HG03565 (cell line): ENCODE measurements around the gene SMCO4.
A peak's percentile ranks its signal among the peaks of the same experiment; 100 is the strongest.

Experiments used
- ATAC-seq: cut with Tn5 transposase; IDR thresholded peaks from one replicate; pipeline ENCODE4 v1.9.1; 2021; ENCODE audit warnings: mild to moderate bottlenecking, moderate library complexity; ENCODE audit not compliant: unreplicated experiment

Gene SMCO4

GRCh38 chr11:93529707-93530467, 13.3 kb downstream of the SMCO4 start:
- ATAC-seq = peak; percentile 26

- ATAC-seq = no peak
Measured at GRCh38 chr11:93528757-93529645, 14.2 kb downstream of the SMCO4 start.

GRCh38 chr11:93528252-93528651, 14.9 kb downstream of the SMCO4 start:
- ATAC-seq = no peak

GRCh38 chr11:93526641-93527583, 16.3 kb downstream of the SMCO4 start:
- ATAC-seq = peak; percentile 15

GRCh38 chr11:93526346-93526633, 16.9 kb downstream of the SMCO4 start:
- ATAC-seq = peak; percentile 18

- ATAC-seq = no peak
Measured at GRCh38 chr11:93525601-93526345, 17.4 kb downstream of the SMCO4 start.

GRCh38 chr11:93524858-93525257, 18.3 kb downstream of the SMCO4 start:
- no peak for ATAC-seq

- no peak for ATAC-seq
Measured at GRCh38 chr11:93524173-93524536, 19.0 kb downstream of the SMCO4 start.

GRCh38 chr11:93520726-93521509, 22.3 kb downstream of the SMCO4 start:
- no peak for ATAC-seq

GRCh38 chr11:93519179-93519578, 24.0 kb downstream of the SMCO4 start:
- no peak for ATAC-seq

GRCh38 chr11:93518081-93518480, 25.1 kb downstream of the SMCO4 start:
- ATAC-seq = no peak

- no peak for ATAC-seq
Measured at GRCh38 chr11:93517611-93518010, 25.6 kb downstream of the SMCO4 start.

- ATAC-seq = no peak
Measured at GRCh38 chr11:93517041-93517440, 26.1 kb downstream of the SMCO4 start.

- no peak for ATAC-seq
Measured at GRCh38 chr11:93515441-93516025, 27.7 kb downstream of the SMCO4 start.

- no peak for ATAC-seq
Measured at GRCh38 chr11:93514712-93515111, 28.5 kb downstream of the SMCO4 start.

GRCh38 chr11:93513772-93514171, 29.4 kb downstream of the SMCO4 start:
- ATAC-seq = no peak

- ATAC-seq = peak; percentile 59
Measured at GRCh38 chr11:93512949-93513667, 30.1 kb downstream of the SMCO4 start.

- peak; percentile 91 for ATAC-seq
Measured at GRCh38 chr11:93512073-93512475, 31.1 kb downstream of the SMCO4 start.
